ENCODE results near the gene IFT52. TPM values are rescaled to one million over a fixed set of nuclear protein-coding genes. Genes with fewer than 3 reads are reported as not detected.

Gene IFT52
- total RNA-seq, 2 donors from 2014 or later, result 10.9 to 15.9 TPM

- H3K27ac Mint-ChIP-seq, result peak overlapping the region; percentile 43
- no peak for ATAC-seq (replicated peaks)
Measured at GRCh38 chr20:43681468-43681942, 90.8 kb downstream of the IFT52 start.

GRCh38 chr20:43681991-43682410, 91.3 kb downstream of the IFT52 start:
- Mint-ChIP-seq H3K4me3 (no peak overlapping the region), H3K9me3 (no peaks in the 10 kb centered on the region), H3K4me1 (peaks cover 6% of the 10 kb centered on the region), H3K27ac (no peak overlapping the region), H3K36me3 (ENCODE audit: low read depth) (no peaks in the 10 kb centered on the region), H3K27me3 (no peaks in the 10 kb centered on the region)
- ATAC-seq (replicated peaks), result peak; percentile 35

More at GRCh38 chr20:43681468-43681942, 90.8 kb downstream of the IFT52 start:
- no peaks in the 10 kb centered on the region for H3K27me3 Mint-ChIP-seq
- H3K36me3 Mint-ChIP-seq (ENCODE audit: low read depth), result no peaks in the 10 kb centered on the region
- no peaks in the 10 kb centered on the region for H3K9me3 Mint-ChIP-seq
- no peak overlapping the region for H3K4me3 Mint-ChIP-seq
- H3K4me1 Mint-ChIP-seq, result peaks cover 6% of the 10 kb centered on the region

- H3K27me3 Mint-ChIP-seq, result no peaks in the 10 kb centered on the region
- no peak for ATAC-seq (replicated peaks)
- H3K4me3 Mint-ChIP-seq, result no peak overlapping the region
- no peaks in the 10 kb centered on the region for H3K36me3 Mint-ChIP-seq (ENCODE audit: low read depth)
- no peaks in the 10 kb centered on the region for H3K9me3 Mint-ChIP-seq
- H3K4me1 Mint-ChIP-seq, result peaks cover 6% of the 10 kb centered on the region
- no peak overlapping the region for H3K27ac Mint-ChIP-seq
Measured at GRCh38 chr20:43682446-43682845, 91.7 kb downstream of the IFT52 start.

GRCh38 chr20:43686820-43687219, 96.1 kb downstream of the IFT52 start:
- no peaks in the 10 kb centered on the region for H3K27me3 Mint-ChIP-seq
- peaks cover 9% of the 10 kb centered on the region for H3K4me1 Mint-ChIP-seq
- no peak overlapping the region for H3K27ac Mint-ChIP-seq
- H3K36me3 Mint-ChIP-seq (ENCODE audit: low read depth), result peaks cover 15% of the 10 kb centered on the region
- no peak overlapping the region for H3K4me3 Mint-ChIP-seq
- ATAC-seq (replicated peaks), result no peak
- H3K9me3 Mint-ChIP-seq, result no peaks in the 10 kb centered on the region

DNA sequence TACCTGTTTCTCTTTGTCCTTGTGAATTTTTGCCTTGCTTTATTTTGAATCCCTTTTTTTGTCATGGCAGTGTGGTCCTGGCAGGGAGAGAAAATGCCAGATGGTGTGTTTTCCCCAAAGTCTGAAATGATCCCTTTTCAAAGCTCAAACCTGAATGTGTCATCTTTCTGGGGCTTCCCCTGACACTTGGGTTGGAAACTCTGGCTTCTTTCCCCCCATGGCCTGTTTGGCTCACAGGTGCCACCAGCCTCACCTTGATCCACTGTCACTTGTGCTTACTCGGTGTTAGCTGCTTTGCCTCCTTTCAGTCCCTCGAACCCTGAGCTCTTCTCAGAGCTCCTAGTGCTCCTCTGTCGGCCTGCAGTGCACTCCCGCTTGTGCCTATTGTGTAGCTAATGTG, 98.4 kb downstream of the IFT52 start:
- H3K4me1 Mint-ChIP-seq, result peaks cover 9% of the 10 kb centered on the region
- peak; percentile 61 for ATAC-seq (replicated peaks)
- H3K9me3 Mint-ChIP-seq, result no peaks in the 10 kb centered on the region
- H3K36me3 Mint-ChIP-seq (ENCODE audit: low read depth), result peaks cover 15% of the 10 kb centered on the region
- no peaks in the 10 kb centered on the region for H3K27me3 Mint-ChIP-seq
- peak overlapping the region; percentile 46 for H3K27ac Mint-ChIP-seq
- H3K4me3 Mint-ChIP-seq, result no peak overlapping the region

DNA sequence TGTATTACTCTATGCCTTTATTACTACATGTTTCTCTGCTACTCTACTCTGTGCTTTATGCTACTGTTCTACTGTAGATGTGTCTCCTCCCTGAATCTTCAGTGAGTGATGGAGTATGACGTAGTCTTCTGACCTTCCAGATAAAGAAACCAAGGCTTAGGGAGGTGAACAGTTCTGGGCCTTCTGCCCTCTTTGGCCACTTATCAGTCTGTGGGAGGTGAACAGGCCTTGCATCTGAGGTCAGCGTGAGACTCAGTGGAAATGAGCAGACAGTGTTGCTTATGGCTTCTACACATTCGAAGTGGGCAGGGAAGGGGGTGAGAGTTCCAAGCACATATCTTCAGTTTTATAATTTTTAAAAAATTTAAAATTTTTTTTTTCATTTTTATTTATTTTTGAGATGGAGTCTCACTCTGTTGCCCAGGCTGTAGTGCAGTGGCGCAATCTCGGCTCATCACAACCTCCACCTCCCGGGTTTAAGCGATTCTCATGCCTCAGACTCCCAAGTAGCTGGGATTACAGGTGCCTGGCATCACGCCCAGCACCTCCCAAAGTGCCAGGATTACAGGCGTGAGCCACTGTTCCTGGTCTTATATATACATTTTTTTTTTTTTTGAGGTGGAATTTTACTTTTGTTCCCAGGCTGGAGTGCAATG, 100.3 kb downstream of the IFT52 start:
- H3K27me3 Mint-ChIP-seq, result no peaks in the 10 kb centered on the region
- no peak for ATAC-seq (replicated peaks)
- H3K36me3 Mint-ChIP-seq (ENCODE audit: low read depth), result peaks cover 19% of the 10 kb centered on the region
- peaks cover 9% of the 10 kb centered on the region for H3K4me1 Mint-ChIP-seq
- H3K4me3 Mint-ChIP-seq, result no peak overlapping the region
- H3K27ac Mint-ChIP-seq, result no peak overlapping the region
- H3K9me3 Mint-ChIP-seq, result no peaks in the 10 kb centered on the region

DNA sequence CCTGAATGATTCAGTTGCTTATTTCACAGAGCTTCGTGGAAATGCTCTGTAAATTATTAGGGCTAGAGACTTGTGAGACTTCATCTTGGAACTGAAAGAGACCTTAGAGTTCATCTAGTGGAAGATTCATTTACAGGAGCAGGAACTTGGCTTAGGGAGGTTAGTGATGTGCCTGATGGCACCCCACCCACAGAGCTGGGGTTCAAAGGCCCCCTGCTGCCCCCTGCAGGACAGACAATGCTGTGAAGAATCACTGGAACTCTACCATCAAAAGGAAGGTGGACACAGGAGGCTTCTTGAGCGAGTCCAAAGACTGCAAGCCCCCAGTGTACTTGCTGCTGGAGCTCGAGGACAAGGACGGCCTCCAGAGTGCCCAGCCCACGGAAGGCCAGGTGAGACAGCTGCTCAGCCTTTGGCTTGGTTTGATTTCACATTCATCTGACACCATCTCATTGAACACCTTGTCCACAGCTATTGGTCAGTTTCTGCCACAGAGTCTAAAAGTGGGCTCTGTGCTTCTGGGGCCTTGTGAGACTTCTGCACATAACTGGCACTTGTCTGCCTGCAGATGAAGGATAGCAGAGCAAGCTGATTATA, 101.3 kb downstream of the IFT52 start:
- Mint-ChIP-seq H3K4me1 (peaks cover 9% of the 10 kb centered on the region), H3K9me3 (no peaks in the 10 kb centered on the region), H3K4me3 (no peak overlapping the region), H3K36me3 (ENCODE audit: low read depth) (peaks cover 19% of the 10 kb centered on the region), H3K27ac (no peak overlapping the region), H3K27me3 (no peaks in the 10 kb centered on the region)
- ATAC-seq (replicated peaks), result peak; percentile 61

GRCh38 chr20:43694763-43695162, 104.0 kb downstream of the IFT52 start:
- Mint-ChIP-seq H3K27ac (no peak overlapping the region), H3K4me3 (no peak overlapping the region), H3K27me3 (no peaks in the 10 kb centered on the region), H3K36me3 (ENCODE audit: low read depth) (peaks cover 12% of the 10 kb centered on the region), H3K9me3 (no peaks in the 10 kb centered on the region), H3K4me1 (no peaks in the 10 kb centered on the region)
- no peak for ATAC-seq (replicated peaks)

GRCh38 chr20:43695571-43695970, 104.8 kb downstream of the IFT52 start:
- Mint-ChIP-seq H3K4me3 (no peak overlapping the region), H3K9me3 (no peaks in the 10 kb centered on the region), H3K27me3 (no peaks in the 10 kb centered on the region), H3K4me1 (no peaks in the 10 kb centered on the region), H3K36me3 (ENCODE audit: low read depth) (peaks cover 20% of the 10 kb centered on the region), H3K27ac (no peak overlapping the region)
- no peak for ATAC-seq (replicated peaks)

Other genes with a start within 250 kb of the IFT52 start
- 100 to 1,000 TPM; 111 to 171 TPM for gene SRSF6, start 133.0 kb upstream of the IFT52 start, total RNA-seq
- gene L3MBTL1, start 83.2 kb upstream of the IFT52 start, total RNA-seq, result 10 to 100 TPM in 1 of 2 donors, 1 to 10 TPM in 1; 6.1 to 15.3 TPM
- 1 to 10 TPM in 1 of 2 donors, under 1 TPM in 1; 0.22 to 2.9 TPM for gene SGK2, start 31.9 kb upstream of the IFT52 start, total RNA-seq
- gene MYBL2, start 76.2 kb downstream of the IFT52 start, total RNA-seq, result 10 to 100 TPM; 41.4 to 95.5 TPM
- gene GTSF1L, start 136.1 kb downstream of the IFT52 start, total RNA-seq, result not detected

Measured in activated T-helper 17 cell treated with anti-CD3 and anti-CD28 coated beads, Interleukin-2, amount 50 U/mL, for 72 hours (primary cell).